HepG2 (cell line): ENCODE measurements around the gene PLD1. TPM values are rescaled to one million over a fixed set of nuclear protein-coding genes. Genes with fewer than 3 reads are reported as not detected.
A peak's percentile ranks its signal among the peaks of the same experiment; 100 is the strongest.

Experiments
- ATAC-seq: fragments of 200-7000 bp; cut with Tn5 transposase; 3 replicates; pipeline ENCODE4 v1.9.1; 2020; ENCODE audit warnings: mild to moderate bottlenecking, moderate library complexity
- BruUV-seq: library from RNA; stranded (reverse); fragments of 400-500 nt; replicated peaks from 2 replicates; lab custom pipeline; 2021; lab: Mats Ljungman, UMichigan
- CTCF ChIA-PET: fragments of 300-600 bp; formaldehyde crosslinking; extraction: SDS; loops from one replicate; lab custom pipeline; 2021; ENCODE audit warnings: low total read pairs, inconsistent platforms, low intra/inter-chr PET ratio; lab: Yijun Ruan, JAX
- POLR2A ChIA-PET: fragments of 350-600 bp; sonication (Branson Sonifier 250); formaldehyde crosslinking; loops from one replicate; lab custom pipeline; 2020; ENCODE audit warnings: antibody characterized with exemption, inconsistent platforms; lab: Yijun Ruan, JAX
- DNase-seq: peaks from one replicate; pipeline ENCODE4 v3.0.0-alpha.2; 2015; ENCODE audit warnings: low spot score
- FAIRE-seq: peaks from 3 replicates; lab custom pipeline; 2011; peaks lifted over from hg19 to GRCh38; lab: Jason Lieb, UNC
- H2AFZ ChIP-seq: one replicate; pipeline ENCODE4 v1.6.1; 2011; ENCODE audit warnings: low read length, inconsistent platforms
- H3K27ac ChIP-seq: fragments of 300-600 bp; 3 replicates; pipeline ENCODE4 v1.8.0; 2011; ENCODE audit warnings: mixed run types, mild to moderate bottlenecking, mixed read lengths, low read length, inconsistent platforms; ENCODE audit not compliant: insufficient read depth; ENCODE audit errors: extremely low read length
- H3K27me3 ChIP-seq, 2 experiments: fragments of 200-600 bp in 1 of 2; 2 replicates in 1 of 2; 3 replicates in 1 of 2; pipeline versions ENCODE4 v1.6.0 to v1.8.0; 2011; ENCODE audit warnings: low read length in 2 of 2, mild to moderate bottlenecking in 2 of 2, moderate library complexity in 2 of 2, inconsistent platforms in 1 of 2; ENCODE audit not compliant: insufficient read depth in 2 of 2, control insufficient read depth in 1 of 2
- H3K36me3 ChIP-seq, 2 experiments: fragments of 200-600 bp in 1 of 2; replicated peaks in 1 of 2; 2 replicates in 1 of 2; 3 replicates in 1 of 2; pipeline versions ENCODE4 v1.5.1 to v1.8.0; 2011; ENCODE audit warnings: low read length in 2 of 2, inconsistent platforms in 1 of 2; ENCODE audit not compliant: insufficient read depth in 2 of 2, control insufficient read depth in 1 of 2
- H3K4me1 ChIP-seq: 2 replicates; pipeline ENCODE4 v1.5.1; 2012; ENCODE audit warnings: low read length, inconsistent platforms; ENCODE audit not compliant: insufficient read depth
- H3K4me2 ChIP-seq: 2 replicates; pipeline ENCODE4 v1.6.0; 2011; ENCODE audit warnings: low read depth, low read length, inconsistent platforms
- H3K4me3 ChIP-seq, 3 experiments: fragments of 200-600 bp in 1 of 3; sonication (generic), shearing (Covaris generic) in 1 of 3; replicated peaks in 1 of 3; 2 replicates each; pipeline ENCODE4 v1.5.1; 2011 to 2016; ENCODE audit warnings: low read length in 3 of 3, inconsistent platforms in 2 of 3, low read depth in 2 of 3, mild to moderate bottlenecking in 2 of 3, control low read depth in 1 of 3, mixed read lengths in 1 of 3; ENCODE audit not compliant: insufficient read depth in 1 of 3
- H3K79me2 ChIP-seq: one replicate; pipeline ENCODE4 v1.6.1; 2011; ENCODE audit warnings: low read length, inconsistent platforms; ENCODE audit not compliant: insufficient read depth
- H3K9ac ChIP-seq: 2 replicates; pipeline ENCODE4 v1.6.0; 2011; ENCODE audit warnings: mild to moderate bottlenecking, low read depth, low read length, inconsistent platforms; ENCODE audit not compliant: insufficient read depth
- H3K9me3 ChIP-seq: 2 replicates; pipeline ENCODE4 v1.5.1; 2012; ENCODE audit warnings: mild to moderate bottlenecking, low read length
- H4K20me1 ChIP-seq: 2 replicates; pipeline ENCODE4 v1.6.0; 2011; ENCODE audit warnings: inconsistent platforms, mild to moderate bottlenecking, low read length, moderate library complexity; ENCODE audit not compliant: insufficient read depth
- EP300 ChIP-seq, 3 experiments: sonication (generic) in 1 of 3; formaldehyde crosslinking in 1 of 3; IDR thresholded peaks; 2 replicates each; pipeline versions ENCODE4 v1.5.1 to v1.6.1; 2011 to 2020; ENCODE audit warnings: low read depth in 2 of 3, low read length in 2 of 3, borderline replicate concordance in 1 of 3, improper control_type of control experiment in 1 of 3, mild to moderate bottlenecking in 1 of 3, missing genetic modification reagents in 1 of 3, moderate library complexity in 1 of 3
- GATAD1 ChIP-seq: IDR thresholded peaks from 2 replicates; pipeline ENCODE4 v1.6.1; 2016; ENCODE audit warnings: missing genetic modification reagents, missing compliant biosample characterization
- GFI1 ChIP-seq: sonication (generic); formaldehyde crosslinking; IDR thresholded peaks from 2 replicates; pipeline ENCODE4 v1.5.0; 2020; ENCODE audit warnings: missing genetic modification reagents, mild to moderate bottlenecking, borderline replicate concordance
- GRHL1 ChIP-seq: sonication (generic); formaldehyde crosslinking; conservative IDR thresholded peaks from 2 replicates; pipeline ENCODE4 v1.8.0; 2022; ENCODE audit warnings: missing genetic modification reagents
- HIVEP1 ChIP-seq: sonication (generic); formaldehyde crosslinking; IDR thresholded peaks from 2 replicates; pipeline ENCODE4 v1.4.0; 2020; ENCODE audit warnings: mild to moderate bottlenecking, missing genetic modification reagents
- MTA1 ChIP-seq: sonication (generic); formaldehyde crosslinking; IDR thresholded peaks from 2 replicates; pipeline ENCODE4 v1.4.0; 2020; ENCODE audit warnings: missing genetic modification reagents, mild to moderate bottlenecking, borderline replicate concordance
- RELA ChIP-seq: sonication (generic); formaldehyde crosslinking; IDR thresholded peaks from 2 replicates; pipeline ENCODE4 v1.4.0; 2020; ENCODE audit warnings: missing genetic modification reagents
- SALL2 ChIP-seq: sonication (generic); formaldehyde crosslinking; IDR thresholded peaks from 2 replicates; pipeline ENCODE4 v1.8.1; 2023; ENCODE audit warnings: mild to moderate bottlenecking, missing genetic modification reagents, inconsistent platforms
- SNAI1 ChIP-seq: sonication (generic); formaldehyde crosslinking; IDR thresholded peaks from 2 replicates; pipeline ENCODE4 v1.5.0; 2020; ENCODE audit warnings: mild to moderate bottlenecking, missing genetic modification reagents, borderline replicate concordance
- ZKSCAN5 ChIP-seq: sonication (generic); formaldehyde crosslinking; IDR thresholded peaks from 2 replicates; pipeline ENCODE4 v1.5.1; 2020; ENCODE audit warnings: mild to moderate bottlenecking, missing genetic modification reagents
- ZNF10 ChIP-seq: sonication (generic); formaldehyde crosslinking; IDR thresholded peaks from 2 replicates; pipeline ENCODE4 v1.4.0; 2020; ENCODE audit warnings: mild to moderate bottlenecking, low read depth, missing genetic modification reagents, borderline replicate concordance
- ZNF337 ChIP-seq: sonication (generic); formaldehyde crosslinking; IDR thresholded peaks from 2 replicates; pipeline ENCODE4 v1.5.1; 2020; ENCODE audit warnings: missing genetic modification reagents, low read depth, mild to moderate bottlenecking, borderline replicate concordance
- ZNF710 ChIP-seq: sonication (generic); formaldehyde crosslinking; IDR thresholded peaks from 2 replicates; pipeline ENCODE4 v1.5.0; 2020; ENCODE audit warnings: mild to moderate bottlenecking, missing genetic modification reagents, borderline replicate concordance
- WGBS: methylation state at CpG from one replicate; pipeline ENCODE4 v1.1.6; 2017; ENCODE audit warnings: low lambda C conversion rate; 5-methylcytosine and 5-hydroxymethylcytosine counted together
- in situ Hi-C: cut with HindIII; loops from 2 replicates; pipeline ENCODE4 v1.10.0; 2017; ENCODE audit warnings: low pct_unique_long_range_greater_than_20kb; ENCODE audit not compliant: extremely low pct_ligation_motif_present
- intact Hi-C: fragments of 100-400 bp; cut with micrococcal nuclease; formaldehyde crosslinking; loops from one replicate; pipeline ENCODE4 v1.10.0; 2022; ENCODE audit not compliant: unreplicated experiment
- polyA plus RNA-seq, 8 experiments: library from polyadenylated mRNA; depleted of rRNA in 3 of 8; stranded (reverse) in 7 of 8; unstranded in 1 of 8; fragments of >200 nt; fragmentation: Illumina TruSeq in 4 of 8; extraction: Trizol in 4 of 8; gene quantifications; 2 replicates each; pipeline versions ENCODE4 v1.2.1 to v1.2.3, GENCODE V29; 2011 to 2016; ENCODE audit warnings: low read depth in 4 of 8, missing spikeins in 1 of 8, mixed read lengths in 1 of 8; ENCODE audit not compliant: insufficient read depth in 1 of 8
- total RNA-seq, 5 experiments: library from RNA; depleted of rRNA; stranded (reverse); fragments of >200 nt; fragmentation: Illumina TruSeq; extraction: Trizol; gene quantifications; 2 replicates each; pipeline ENCODE4 v1.2.3, GENCODE V29; 2016; ENCODE audit warnings: low read depth in 1 of 5
- TF ChIP-seq, protein P1 (sequence below): sonication (generic); formaldehyde crosslinking; IDR thresholded peaks from 2 replicates; pipeline ENCODE4 v1.5.1; 2020; ENCODE audit warnings: mild to moderate bottlenecking, missing genetic modification reagents, borderline replicate concordance

The PLD1 gene
- total and polyA plus RNA-seq, 2 of the 13 experiments (the other 11 are each of a cell fraction or from before 2014, with no cell fraction given): 27.1 to 59.4 TPM

- H3K27me3 ChIP-seq: no peaks in the 10 kb centered on the region
- in situ Hi-C loops (loop anchor here (10.0 kb wide), 1 partner anchor 194 kb away; the partner anchor contains the start of gene FNDC3B), intact Hi-C loops (loop anchor here (2.0 to 10.0 kb wide), 2 partner anchors 114 to 198 kb away; partner anchors contain the start of gene FNDC3B)
- no TSS peak for BruUV-seq
- H4K20me1 ChIP-seq: no peaks in the 10 kb centered on the region
- ChIA-PET CTCF (no interaction called here), POLR2A (interaction anchor here (0.8 to 6.3 kb wide), 20 partner anchors 10 to 1484 kb away, joined by 3 to 91 read pairs (median 9); partner anchors contain the start of genes FNDC3B and PLD1)
- H3K79me2 ChIP-seq: peaks cover 19% of the 10 kb centered on the region
- peak overlapping the region in 1 of 3 experiments; percentile 27; a peak in 1 of 6 replicates for H3K4me3 ChIP-seq
- no peaks in the 10 kb centered on the region for H3K36me3 ChIP-seq
- peak overlapping the region; percentile 84 for H3K9ac ChIP-seq
- DNase-seq (no peak), ATAC-seq (no peak), FAIRE-seq (no peak)
- H3K9me3 ChIP-seq: no peaks in the 10 kb centered on the region
- no peak overlapping the region for H2AFZ ChIP-seq
- peaks cover 97% of the 10 kb centered on the region for H3K4me1 ChIP-seq
- 48% methylated on average over 2 of the region's 2 CpGs for WGBS
- H3K27ac ChIP-seq: peak overlapping the region; percentile 100
- peak overlapping the region; percentile 80 for H3K4me2 ChIP-seq
- 0 out of 2 replicates have a peak, but pooled peaks have one; percentile 3 for TF ChIP-seq SALL2 (CRISPR knock-in tag)
- no peak for TF ChIP-seq ZNF10 (CRISPR knock-in tag)
- peak in 1 of 2 experiments; percentile 13; a peak in 1 of 4 replicates for TF ChIP-seq EP300 (IDR thresholded peaks at IDR 0.05; ENCODE audit: low read depth in 2 of 2, low read length in 2 of 2)
- TF ChIP-seq EP300 (CRISPR knock-in tag; IDR thresholded peaks at IDR 0.05; ENCODE audit: borderline replicate concordance): no peak
- TF ChIP-seq ZKSCAN5: no peak
- TF ChIP-seq HIVEP1 (CRISPR knock-in tag): no peak
- TF ChIP-seq ZNF337 (CRISPR knock-in tag): no peak
- no peak for TF ChIP-seq RELA (CRISPR knock-in tag)
- TF ChIP-seq, protein P1, sequence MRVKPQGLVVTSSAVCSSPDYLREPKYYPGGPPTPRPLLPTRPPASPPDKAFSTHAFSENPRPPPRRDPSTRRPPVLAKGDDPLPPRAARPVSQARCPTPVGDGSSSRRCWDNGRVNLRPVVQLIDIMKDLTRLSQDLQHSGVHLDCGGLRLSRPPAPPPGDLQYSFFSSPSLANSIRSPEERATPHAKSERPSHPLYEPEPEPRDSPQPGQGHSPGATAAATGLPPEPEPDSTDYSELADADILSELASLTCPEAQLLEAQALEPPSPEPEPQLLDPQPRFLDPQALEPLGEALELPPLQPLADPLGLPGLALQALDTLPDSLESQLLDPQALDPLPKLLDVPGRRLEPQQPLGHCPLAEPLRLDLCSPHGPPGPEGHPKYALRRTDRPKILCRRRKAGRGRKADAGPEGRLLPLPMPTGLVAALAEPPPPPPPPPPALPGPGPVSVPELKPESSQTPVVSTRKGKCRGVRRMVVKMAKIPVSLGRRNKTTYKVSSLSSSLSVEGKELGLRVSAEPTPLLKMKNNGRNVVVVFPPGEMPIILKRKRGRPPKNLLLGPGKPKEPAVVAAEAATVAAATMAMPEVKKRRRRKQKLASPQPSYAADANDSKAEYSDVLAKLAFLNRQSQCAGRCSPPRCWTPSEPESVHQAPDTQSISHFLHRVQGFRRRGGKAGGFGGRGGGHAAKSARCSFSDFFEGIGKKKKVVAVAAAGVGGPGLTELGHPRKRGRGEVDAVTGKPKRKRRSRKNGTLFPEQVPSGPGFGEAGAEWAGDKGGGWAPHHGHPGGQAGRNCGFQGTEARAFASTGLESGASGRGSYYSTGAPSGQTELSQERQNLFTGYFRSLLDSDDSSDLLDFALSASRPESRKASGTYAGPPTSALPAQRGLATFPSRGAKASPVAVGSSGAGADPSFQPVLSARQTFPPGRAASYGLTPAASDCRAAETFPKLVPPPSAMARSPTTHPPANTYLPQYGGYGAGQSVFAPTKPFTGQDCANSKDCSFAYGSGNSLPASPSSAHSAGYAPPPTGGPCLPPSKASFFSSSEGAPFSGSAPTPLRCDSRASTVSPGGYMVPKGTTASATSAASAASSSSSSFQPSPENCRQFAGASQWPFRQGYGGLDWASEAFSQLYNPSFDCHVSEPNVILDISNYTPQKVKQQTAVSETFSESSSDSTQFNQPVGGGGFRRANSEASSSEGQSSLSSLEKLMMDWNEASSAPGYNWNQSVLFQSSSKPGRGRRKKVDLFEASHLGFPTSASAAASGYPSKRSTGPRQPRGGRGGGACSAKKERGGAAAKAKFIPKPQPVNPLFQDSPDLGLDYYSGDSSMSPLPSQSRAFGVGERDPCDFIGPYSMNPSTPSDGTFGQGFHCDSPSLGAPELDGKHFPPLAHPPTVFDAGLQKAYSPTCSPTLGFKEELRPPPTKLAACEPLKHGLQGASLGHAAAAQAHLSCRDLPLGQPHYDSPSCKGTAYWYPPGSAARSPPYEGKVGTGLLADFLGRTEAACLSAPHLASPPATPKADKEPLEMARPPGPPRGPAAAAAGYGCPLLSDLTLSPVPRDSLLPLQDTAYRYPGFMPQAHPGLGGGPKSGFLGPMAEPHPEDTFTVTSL (CRISPR knock-in tag): no peak
- TF ChIP-seq GFI1: no peak
- TF ChIP-seq ZNF710: 0 out of 2 replicates have a peak, but pooled peaks have one; percentile 5
- no peak for TF ChIP-seq SNAI1 (CRISPR knock-in tag)
- TF ChIP-seq MTA1 (CRISPR knock-in tag): no peak
- TF ChIP-seq GATAD1: 0 out of 2 replicates have a peak, but pooled peaks have one; percentile 2
- no peak for TF ChIP-seq GRHL1 (CRISPR knock-in tag)
These were observed 30.1 kb upstream of the PLD1 start for GRCh38 chr3:171840445-171840810.
